Measurements from ENCODE around the gene GPAM.

DNA sequence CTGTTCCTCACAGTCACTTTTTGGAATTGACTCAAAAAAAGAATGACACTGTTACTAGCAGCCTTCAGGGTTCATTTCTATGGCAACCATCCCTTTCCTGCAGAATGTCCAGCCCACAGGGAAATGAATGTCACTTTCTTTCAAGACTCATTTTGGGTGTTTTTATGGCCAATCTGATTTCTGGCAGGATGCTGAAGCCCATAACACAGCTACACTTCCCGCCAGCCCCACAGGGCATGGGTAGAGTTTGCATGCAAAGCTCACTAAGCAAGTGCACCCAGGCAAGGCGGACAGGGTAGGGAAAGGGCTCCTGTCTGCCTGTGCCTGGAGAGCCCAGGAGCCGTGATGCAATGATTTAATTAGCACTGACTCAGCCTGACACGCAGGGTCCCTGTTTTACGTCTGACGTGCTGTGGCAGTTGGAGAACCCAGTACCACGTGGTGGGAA is 26.1 kb upstream of the GPAM start:
- no peak for TF ChIP-seq PPARA (CRISPR knock-in tag; IDR thresholded peaks at IDR 0.05; ENCODE audit: borderline replicate concordance)
- no peak for TF ChIP-seq ARNTL (CRISPR knock-in tag; IDR thresholded peaks at IDR 0.05; ENCODE audit: borderline replicate concordance, low read depth)
- TF ChIP-seq ISL1 (CRISPR knock-in tag; IDR thresholded peaks at IDR 0.05): no peak
- no peak for TF ChIP-seq TSHZ2 (CRISPR knock-in tag; IDR thresholded peaks at IDR 0.05)
- TF ChIP-seq ZFP30 (CRISPR knock-in tag; IDR thresholded peaks at IDR 0.05): no peak
- TF ChIP-seq PATZ1 (CRISPR knock-in tag; IDR thresholded peaks at IDR 0.05; ENCODE audit: borderline replicate concordance): no peak
- TF ChIP-seq TCF4 (CRISPR knock-in tag; IDR thresholded peaks at IDR 0.05; ENCODE audit: borderline replicate concordance): peak; percentile 56
- no peak for TF ChIP-seq CREB5 (CRISPR knock-in tag; IDR thresholded peaks at IDR 0.05; ENCODE audit: low read depth)
- no peak for TF ChIP-seq OSR1 (CRISPR knock-in tag; IDR thresholded peaks at IDR 0.05)
- no peak for TF ChIP-seq ZC3H10 (CRISPR knock-in tag; IDR thresholded peaks at IDR 0.05)
- TF ChIP-seq TOX (CRISPR knock-in tag; IDR thresholded peaks at IDR 0.05; ENCODE audit: borderline replicate concordance): no peak
- TF ChIP-seq BACH2 (CRISPR knock-in tag; IDR thresholded peaks at IDR 0.05; ENCODE audit: borderline replicate concordance): no peak
- TF ChIP-seq ZNF8 (CRISPR knock-in tag; IDR thresholded peaks at IDR 0.05): no peak

All from SK-N-SH treated with all-trans-retinoic acid at 6 μM for 48 hours (cell line).